BLaER1 treated with 17β-estradiol and CSF1 and Interleukin-3, amounts not matched to agents 10 nM and 100 nM (cell line): ENCODE results near the gene ZNF738.
"Not testable (repeated sequence)": the region's sequence is repeated elsewhere in the genome, so short reads cannot be mapped to it uniquely, and the experiment has no call there.

Experiments used
- H3K27ac ChIP-seq, 11 experiments: shearing (Covaris generic); formaldehyde crosslinking; 2 replicates each; pipeline ENCODE4 v1.8.1; 2022
- H3K27me3 ChIP-seq, 11 experiments: shearing (Covaris generic); formaldehyde crosslinking; 2 replicates each; pipeline ENCODE4 v1.8.1; 2022
- H3K36me3 ChIP-seq, 11 experiments: shearing (Covaris generic); formaldehyde crosslinking; 2 replicates each; pipeline ENCODE4 v1.8.1; 2022
- H3K4me1 ChIP-seq, 10 experiments: shearing (Covaris generic); formaldehyde crosslinking; 2 replicates each; pipeline ENCODE4 v1.8.1; 2022
- H3K4me2 ChIP-seq, 11 experiments: shearing (Covaris generic); formaldehyde crosslinking; 2 replicates each; pipeline ENCODE4 v1.8.1; 2022
- H3K4me3 ChIP-seq, 10 experiments: shearing (Covaris generic); formaldehyde crosslinking; 2 replicates each; pipeline ENCODE4 v1.8.1; 2022
- H3K9ac ChIP-seq, 11 experiments: shearing (Covaris generic); formaldehyde crosslinking; 2 replicates each; pipeline ENCODE4 v1.8.1; 2022
- H3K9me3 ChIP-seq, 11 experiments: shearing (Covaris generic); formaldehyde crosslinking; replicated peaks in 1 of 11; 2 replicates each; pipeline ENCODE4 v1.8.1; 2022
- H4K20me1 ChIP-seq, 11 experiments: shearing (Covaris generic); formaldehyde crosslinking; 2 replicates each; pipeline ENCODE4 v1.8.1; 2022
- Cebpa-rat ChIP-seq, 11 experiments: shearing (Covaris generic); IDR thresholded peaks; 2 replicates each; pipeline ENCODE4 v1.8.1; 2022

Gene ZNF738

GRCh38 chr19:21328406-21328805, 30.4 kb upstream of the ZNF738 start:
- H3K4me2 ChIP-seq: peak overlapping the region; percentile 74 to 99 (median 90)
- H3K36me3 ChIP-seq: peaks cover 39 to 46% (median 44%) of the 10 kb centered on the region in 11 experiments
- H4K20me1 ChIP-seq: peaks cover 0 to 8% (median 0%) of the 10 kb centered on the region in 11 experiments; a peak in 3 of 22 replicates
- H3K9ac ChIP-seq: peak overlapping the region; percentile 92 to 100 (median 99)
- TF ChIP-seq Cebpa-rat (IDR thresholded peaks at IDR 0.05): no peak
- peaks cover 57 to 80% (median 67%) of the 10 kb centered on the region in 11 experiments for H3K9me3 ChIP-seq
- no peaks in the 10 kb centered on the region for H3K27me3 ChIP-seq
- H3K27ac ChIP-seq: peak overlapping the region; percentile 94 to 99 (median 98)
- peaks cover 6 to 19% (median 10%) of the 10 kb centered on the region in 10 experiments for H3K4me1 ChIP-seq
- peak overlapping the region; percentile 68 to 95 (median 84) for H3K4me3 ChIP-seq

- Histone ChIP-seq H3K9ac (peak within 1 kb of the TSS; percentile 92 to 100 (median 99)), H3K36me3 (peaks cover 32 to 40% (median 38%) of the 10 kb centered on the region in 11 experiments), H3K4me1 (peaks cover 6 to 19% (median 10%) of the 10 kb centered on the region in 10 experiments), H3K4me2 (peak within 1 kb of the TSS; percentile 74 to 99 (median 90)), H3K9me3 (peaks cover 57 to 80% (median 67%) of the 10 kb centered on the region in 11 experiments), H4K20me1 (peaks cover 0 to 8% (median 0%) of the 10 kb centered on the region in 11 experiments; a peak in 2 of 22 replicates), H3K27me3 (no peaks in the 10 kb centered on the region), H3K4me3 (peak within 1 kb of the TSS; percentile 68 to 95 (median 84)), H3K27ac (peak within 1 kb of the TSS; percentile 94 to 99 (median 98))
- TF ChIP-seq Cebpa-rat (IDR thresholded peaks at IDR 0.05): no peak
Measured at GRCh38 chr19:21328885-21329605, 29.8 kb upstream of the ZNF738 start, which contains the start of gene ZNF708. TSS of gene ZNF708 (minus strand) at chr19:21329410. CDS start at chr19:21329212, 198 bp downstream.

- Histone ChIP-seq H3K4me1 (no peaks in the 10 kb centered on the region), H3K4me2 (no peak overlapping the region), H3K36me3 (no peaks in the 10 kb centered on the region), H4K20me1 (no peaks in the 10 kb centered on the region), H3K27ac (no peak overlapping the region), H3K9ac (no peak overlapping the region), H3K4me3 (no peak overlapping the region), H3K27me3 (no peaks in the 10 kb centered on the region), H3K9me3 (peaks cover 76 to 88% (median 84%) of the 10 kb centered on the region in 11 experiments)
- no peak for TF ChIP-seq Cebpa-rat (IDR thresholded peaks at IDR 0.05)
Measured at GRCh38 chr19:21335721-21336120, 23.1 kb upstream of the ZNF738 start.

GRCh38 chr19:21344841-21345240, 14.0 kb upstream of the ZNF738 start:
- H3K27ac ChIP-seq, H3K4me3 ChIP-seq, H3K4me2 ChIP-seq, H3K9ac ChIP-seq, H4K20me1 ChIP-seq, H3K36me3 ChIP-seq, H3K27me3 ChIP-seq, H3K4me1 ChIP-seq: not testable (repeated sequence)
- peaks cover 51 to 77% (median 61%) of the 10 kb centered on the region in 11 experiments for H3K9me3 ChIP-seq

- Histone ChIP-seq H3K4me2 (no peak overlapping the region), H4K20me1 (no peaks in the 10 kb centered on the region), H3K9ac (no peak overlapping the region), H3K4me1 (no peaks in the 10 kb centered on the region), H3K27ac (no peak overlapping the region), H3K27me3 (no peaks in the 10 kb centered on the region), H3K36me3 (no peaks in the 10 kb centered on the region), H3K9me3 (peaks cover 40 to 61% (median 54%) of the 10 kb centered on the region in 11 experiments), H3K4me3 (no peak overlapping the region)
- no peak for TF ChIP-seq Cebpa-rat (IDR thresholded peaks at IDR 0.05)
Measured at GRCh38 chr19:21352830-21353229, 6.0 kb upstream of the ZNF738 start.

GRCh38 chr19:21362291-21362690, 3.5 kb downstream of the ZNF738 start:
- H4K20me1 ChIP-seq: no peaks in the 10 kb centered on the region; a peak in 1 of 22 replicates
- H3K4me3 ChIP-seq: peak overlapping the region in 8 of 10 experiments; percentile 89 to 100 (median 94); a peak in 9 of 20 replicates
- no peak overlapping the region for H3K27ac ChIP-seq
- H3K27me3 ChIP-seq: no peaks in the 10 kb centered on the region; a peak in 2 of 22 replicates
- peaks cover 66 to 74% (median 73%) of the 10 kb centered on the region in 11 experiments for H3K36me3 ChIP-seq
- H3K4me2 ChIP-seq: no peak overlapping the region
- peaks cover 0 to 11% (median 5%) of the 10 kb centered on the region in 10 experiments; a peak in 10 of 20 replicates for H3K4me1 ChIP-seq
- no peak overlapping the region for H3K9ac ChIP-seq
- TF ChIP-seq Cebpa-rat (IDR thresholded peaks at IDR 0.05): no peak
- peaks cover 71 to 85% (median 82%) of the 10 kb centered on the region in 11 experiments for H3K9me3 ChIP-seq

GRCh38 chr19:21383980-21384582, 25.3 kb downstream of the ZNF738 start:
- H3K4me2 ChIP-seq: no peak overlapping the region
- peaks cover 96 to 100% (median 99%) of the 10 kb centered on the region in 11 experiments for H3K9me3 ChIP-seq
- H3K27me3 ChIP-seq: no peaks in the 10 kb centered on the region
- no peaks in the 10 kb centered on the region for H4K20me1 ChIP-seq
- H3K9ac ChIP-seq: no peak overlapping the region
- no peak for TF ChIP-seq Cebpa-rat (IDR thresholded peaks at IDR 0.05)
- peak overlapping the region in 7 of 10 experiments; percentile 1 to 40 (median 22); a peak in 4 of 20 replicates for H3K4me3 ChIP-seq
- H3K4me1 ChIP-seq: no peaks in the 10 kb centered on the region
- peaks cover 57 to 89% (median 83%) of the 10 kb centered on the region in 11 experiments for H3K36me3 ChIP-seq
- H3K27ac ChIP-seq: no peak overlapping the region

- Histone ChIP-seq H3K27ac (peak overlapping the region in 3 of 11 experiments; percentile 83 to 87 (median 84); a peak in 3 of 22 replicates), H3K9ac (no peak overlapping the region), H4K20me1 (no peaks in the 10 kb centered on the region; a peak in 1 of 22 replicates), H3K36me3 (peaks cover 28 to 35% (median 30%) of the 10 kb centered on the region in 11 experiments), H3K4me1 (peaks cover 0 to 10% (median 9%) of the 10 kb centered on the region in 10 experiments; a peak in 11 of 20 replicates), H3K27me3 (no peaks in the 10 kb centered on the region), H3K4me3 (peak overlapping the region in 6 of 10 experiments; percentile 82 to 94 (median 90); a peak in 8 of 20 replicates), H3K4me2 (0 out of 22 replicates have a peak overlapping the region, but pooled peaks of 1 of the 11 experiments have one; percentile 15), H3K9me3 (peaks cover 66 to 87% (median 85%) of the 10 kb centered on the region in 11 experiments)
- no peak for TF ChIP-seq Cebpa-rat (IDR thresholded peaks at IDR 0.05)
Measured at GRCh38 chr19:21396121-21396520, 37.3 kb downstream of the ZNF738 start.
